ENCODE measurements around the gene PPM1H.

The PPM1H gene

DNA sequence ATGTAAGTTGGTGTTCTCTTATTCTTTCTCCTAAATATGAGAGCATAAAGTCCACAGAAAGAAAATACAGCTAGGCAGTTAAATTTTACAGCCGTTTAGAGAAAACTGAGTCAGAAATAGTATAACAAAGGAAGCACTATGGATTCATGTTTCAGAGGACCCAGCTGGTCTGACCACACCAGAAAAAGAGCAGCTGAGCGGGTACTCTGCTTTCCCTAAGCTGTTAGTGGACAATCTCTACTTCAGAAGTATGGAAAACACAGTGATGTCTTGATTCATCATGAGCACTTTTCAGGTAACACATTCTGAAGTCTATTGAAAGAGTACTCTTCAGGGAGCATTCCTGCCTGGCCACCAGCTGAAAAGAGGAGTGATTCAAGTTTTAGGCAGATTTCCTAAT lies 12.4 kb downstream of the PPM1H start:
- no peak overlapping the region for H3K4me3 Mint-ChIP-seq
- peaks cover 4% of the 10 kb centered on the region for H3K36me3 Mint-ChIP-seq (ENCODE audit: low read depth)
- DNase-seq, result no peak
- H3K27ac Mint-ChIP-seq, result no peak overlapping the region
- no peaks in the 10 kb centered on the region for H3K9me3 Mint-ChIP-seq
- TF ChIP-seq, protein P1, sequence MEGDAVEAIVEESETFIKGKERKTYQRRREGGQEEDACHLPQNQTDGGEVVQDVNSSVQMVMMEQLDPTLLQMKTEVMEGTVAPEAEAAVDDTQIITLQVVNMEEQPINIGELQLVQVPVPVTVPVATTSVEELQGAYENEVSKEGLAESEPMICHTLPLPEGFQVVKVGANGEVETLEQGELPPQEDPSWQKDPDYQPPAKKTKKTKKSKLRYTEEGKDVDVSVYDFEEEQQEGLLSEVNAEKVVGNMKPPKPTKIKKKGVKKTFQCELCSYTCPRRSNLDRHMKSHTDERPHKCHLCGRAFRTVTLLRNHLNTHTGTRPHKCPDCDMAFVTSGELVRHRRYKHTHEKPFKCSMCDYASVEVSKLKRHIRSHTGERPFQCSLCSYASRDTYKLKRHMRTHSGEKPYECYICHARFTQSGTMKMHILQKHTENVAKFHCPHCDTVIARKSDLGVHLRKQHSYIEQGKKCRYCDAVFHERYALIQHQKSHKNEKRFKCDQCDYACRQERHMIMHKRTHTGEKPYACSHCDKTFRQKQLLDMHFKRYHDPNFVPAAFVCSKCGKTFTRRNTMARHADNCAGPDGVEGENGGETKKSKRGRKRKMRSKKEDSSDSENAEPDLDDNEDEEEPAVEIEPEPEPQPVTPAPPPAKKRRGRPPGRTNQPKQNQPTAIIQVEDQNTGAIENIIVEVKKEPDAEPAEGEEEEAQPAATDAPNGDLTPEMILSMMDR (IDR thresholded peaks at IDR 0.05), result no peak
- H3K27me3 Mint-ChIP-seq (ENCODE audit: low read depth, poor library complexity), result no peaks in the 10 kb centered on the region
- peaks cover 10% of the 10 kb centered on the region for H3K4me1 Mint-ChIP-seq

DNA sequence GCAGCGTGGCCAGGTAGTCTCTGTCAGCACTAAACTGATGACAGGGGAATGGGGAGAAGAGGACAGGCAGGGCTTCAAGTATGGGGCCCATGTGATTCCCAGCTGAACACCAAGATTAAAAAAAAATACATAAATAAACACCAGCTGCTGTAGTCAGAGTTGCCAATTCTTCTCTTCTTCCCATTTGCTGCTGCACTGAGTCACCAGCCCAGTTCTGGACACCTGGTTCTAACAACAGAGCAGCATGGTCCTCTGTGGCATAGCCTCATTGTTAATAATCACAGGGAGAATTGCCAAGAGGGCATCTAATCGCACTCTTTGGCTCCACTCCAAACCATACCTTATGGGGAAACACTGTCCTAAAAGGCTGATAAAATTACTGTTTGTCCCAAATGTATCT lies 15.1 kb downstream of the PPM1H start:
- no peak overlapping the region for H3K4me3 Mint-ChIP-seq
- H3K9me3 Mint-ChIP-seq, result no peaks in the 10 kb centered on the region
- H3K27ac Mint-ChIP-seq, result no peak overlapping the region
- TF ChIP-seq, protein P1 (IDR thresholded peaks at IDR 0.05), result no peak
- peaks cover 36% of the 10 kb centered on the region for H3K4me1 Mint-ChIP-seq
- peaks cover 8% of the 10 kb centered on the region for H3K36me3 Mint-ChIP-seq (ENCODE audit: low read depth)
- H3K27me3 Mint-ChIP-seq (ENCODE audit: low read depth, poor library complexity), result peaks cover 5% of the 10 kb centered on the region
- no peak for DNase-seq

DNA sequence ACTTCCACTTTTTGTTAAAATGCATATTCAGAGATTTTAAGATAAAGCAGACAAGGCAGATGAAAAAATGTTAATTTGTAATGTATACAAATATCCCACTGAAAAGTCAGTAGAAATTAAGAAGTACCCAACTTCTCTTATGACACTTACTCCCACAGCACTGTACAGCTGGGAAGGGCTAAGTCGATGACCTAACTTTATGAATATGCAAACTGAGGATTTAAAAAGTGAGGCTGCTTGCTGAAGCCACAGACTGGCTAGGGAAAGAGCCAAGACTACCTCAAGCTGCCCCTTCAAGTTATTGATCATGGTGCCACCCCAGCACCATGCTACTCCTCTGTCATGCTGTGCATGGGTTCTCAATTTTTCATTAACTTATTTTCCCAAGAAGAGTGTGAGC lies 17.0 kb downstream of the PPM1H start:
- TF ChIP-seq, protein P1 (IDR thresholded peaks at IDR 0.05), result no peak
- H3K9me3 Mint-ChIP-seq, result no peaks in the 10 kb centered on the region
- DNase-seq, result no peak
- H3K4me3 Mint-ChIP-seq, result no peak overlapping the region
- H3K4me1 Mint-ChIP-seq, result peaks cover 52% of the 10 kb centered on the region
- no peak overlapping the region for H3K27ac Mint-ChIP-seq
- peaks cover 12% of the 10 kb centered on the region for H3K36me3 Mint-ChIP-seq (ENCODE audit: low read depth)
- H3K27me3 Mint-ChIP-seq (ENCODE audit: low read depth, poor library complexity), result peaks cover 5% of the 10 kb centered on the region

DNA sequence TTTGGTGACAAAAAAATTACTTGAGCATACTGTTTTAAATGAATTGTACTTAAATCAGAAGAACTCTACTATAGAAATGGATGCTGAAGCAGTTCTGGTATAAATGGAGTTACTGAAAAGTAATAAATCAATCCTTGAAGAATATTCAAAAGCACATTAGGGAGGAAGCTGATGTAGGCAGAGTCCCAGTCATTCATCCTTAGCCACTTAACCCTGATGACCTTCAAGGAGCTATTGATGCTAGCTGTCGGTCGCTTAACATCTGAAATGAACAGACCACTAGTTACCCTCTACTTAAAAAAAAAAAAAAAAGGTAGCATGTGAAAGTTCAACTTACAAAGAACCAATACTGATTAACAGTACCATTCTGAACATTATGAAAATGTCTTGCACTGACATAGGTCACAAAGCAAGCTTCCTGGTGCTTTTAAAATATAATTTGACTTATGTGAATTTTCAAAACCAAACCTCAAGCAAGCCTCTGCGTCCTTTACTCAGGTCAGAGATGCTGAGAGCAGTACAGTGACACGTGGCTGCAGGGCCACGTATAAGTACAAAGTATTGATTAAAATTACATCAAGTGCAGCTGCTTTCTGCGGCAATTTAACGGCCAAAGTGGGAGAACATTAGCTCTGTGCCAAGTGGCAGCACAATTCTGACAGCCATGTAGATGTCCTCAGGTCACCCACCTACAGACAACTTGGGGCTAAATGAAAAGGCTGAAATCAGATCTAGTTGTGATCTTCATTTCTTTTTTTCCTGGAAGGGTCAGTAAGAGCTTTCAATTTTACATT lies 18.1 kb downstream of the PPM1H start:
- TF ChIP-seq, protein P1 (IDR thresholded peaks at IDR 0.05), result no peak
- H3K36me3 Mint-ChIP-seq (ENCODE audit: low read depth), result peaks cover 14% of the 10 kb centered on the region
- H3K9me3 Mint-ChIP-seq, result no peaks in the 10 kb centered on the region
- DNase-seq, result no peak
- peak overlapping the region; percentile 57 for H3K27ac Mint-ChIP-seq
- peaks cover 55% of the 10 kb centered on the region for H3K4me1 Mint-ChIP-seq
- peaks cover 5% of the 10 kb centered on the region for H3K27me3 Mint-ChIP-seq (ENCODE audit: low read depth, poor library complexity)
- no peak overlapping the region for H3K4me3 Mint-ChIP-seq

DNA sequence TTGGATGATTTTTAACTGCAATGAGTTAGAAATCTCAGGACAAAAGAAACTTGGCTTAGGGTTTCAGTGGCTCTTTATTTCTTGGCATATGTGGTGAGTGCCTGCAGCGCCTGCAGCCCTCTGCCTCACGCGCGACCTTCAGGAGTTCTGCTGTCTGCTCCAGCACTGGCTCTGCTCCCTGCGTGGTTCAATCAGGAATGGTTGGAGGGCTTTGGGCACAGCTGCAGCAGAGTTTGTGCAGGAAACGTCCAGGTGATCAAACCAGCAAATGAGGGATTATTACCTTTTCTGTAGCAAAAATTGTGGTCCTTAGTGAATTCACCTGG lies 19.8 kb downstream of the PPM1H start:
- peak overlapping the region; percentile 75 for H3K27ac Mint-ChIP-seq
- DNase-seq, result no peak

More for the DNA sequence above, 19.8 kb downstream of the PPM1H start:
- H3K4me3 Mint-ChIP-seq, result no peak overlapping the region
- peaks cover 65% of the 10 kb centered on the region for H3K4me1 Mint-ChIP-seq
- TF ChIP-seq, protein P1 (IDR thresholded peaks at IDR 0.05), result no peak
- peaks cover 5% of the 10 kb centered on the region for H3K27me3 Mint-ChIP-seq (ENCODE audit: low read depth, poor library complexity)
- H3K36me3 Mint-ChIP-seq (ENCODE audit: low read depth), result peaks cover 14% of the 10 kb centered on the region
- H3K9me3 Mint-ChIP-seq, result no peaks in the 10 kb centered on the region
